Activated naive CD4-positive, alpha-beta T cell treated with anti-CD3 and anti-CD28 coated beads for 36 hours (primary cell): ENCODE data around the gene HNRNPR. TPM values are rescaled to one million over a fixed set of nuclear protein-coding genes. Genes with fewer than 3 reads are reported as not detected.
A peak's percentile ranks its signal among the peaks of the same experiment; 100 is the strongest.
"Not testable (repeated sequence)": the region's sequence is repeated elsewhere in the genome, so short reads cannot be mapped to it uniquely, and the experiment has no call there.

Source experiments
- CTCF ChIA-PET: fragments of 350-600 bp; sonication (Branson Sonifier 250); formaldehyde crosslinking; loops from one replicate; lab custom pipeline; 2021; ENCODE audit warnings: antibody characterized with exemption; lab: Charles Lee
- DNase-seq: peaks from one replicate; pipeline ENCODE4 v3.0.0-alpha.2; 2020
- H3K27ac Mint-ChIP-seq: one replicate; pipeline ENCODE4 v1.8.0; 2021; ENCODE audit warnings: mild to moderate bottlenecking, mixed read lengths
- H3K27me3 Mint-ChIP-seq: one replicate; pipeline ENCODE4 v1.8.0; 2021; ENCODE audit warnings: low read depth, mixed read lengths
- H3K36me3 Mint-ChIP-seq: one replicate; pipeline ENCODE4 v1.8.0; 2021; ENCODE audit warnings: low read depth, mixed read lengths
- H3K4me1 Mint-ChIP-seq: one replicate; pipeline ENCODE4 v1.8.0; 2021; ENCODE audit warnings: low read depth, mixed read lengths
- H3K4me3 Mint-ChIP-seq: one replicate; pipeline ENCODE4 v1.8.0; 2021; ENCODE audit warnings: mild to moderate bottlenecking, moderate library complexity, mixed read lengths
- H3K9me3 Mint-ChIP-seq: one replicate; pipeline ENCODE4 v1.8.0; 2021; ENCODE audit warnings: mixed read lengths
- intact Hi-C: fragments of 100-400 bp; cut with micrococcal nuclease; formaldehyde crosslinking; loops from one replicate; pipeline ENCODE4 v1.15.1; 2023
- total RNA-seq, 2 experiments: library from RNA; stranded (reverse); gene quantifications; one replicate each; pipeline ENCODE4 v1.2.3, GENCODE V29; 2021

HNRNPR gene
- total RNA-seq, 2 experiments from 2014 or later: 203 to 208 TPM

GRCh38 chr1:23343221-23344110 lies 618 bp downstream of the HNRNPR start:
- Mint-ChIP-seq H3K27ac (peak overlapping the region; percentile 93), H3K36me3 (peaks cover 24% of the 10 kb centered on the region), H3K4me1 (peaks cover 38% of the 10 kb centered on the region), H3K4me3 (peak overlapping the region; percentile 83), H3K9me3 (no peaks in the 10 kb centered on the region), H3K27me3 (no peaks in the 10 kb centered on the region)
- CTCF ChIA-PET: interaction anchor here (0.7 to 1.1 kb wide), 2 partner anchors 22 to 25 kb away, joined by 3 to 5 read pairs; no protein-coding TSS in a partner anchor
- DNase-seq: peak; percentile 61
- intact Hi-C loops: loop anchor here (1.0 to 5.0 kb wide), 7 partner anchors 25 to 616 kb away; partner anchors contain the start of genes E2F2, PNRC2 and RPL11

DNA sequence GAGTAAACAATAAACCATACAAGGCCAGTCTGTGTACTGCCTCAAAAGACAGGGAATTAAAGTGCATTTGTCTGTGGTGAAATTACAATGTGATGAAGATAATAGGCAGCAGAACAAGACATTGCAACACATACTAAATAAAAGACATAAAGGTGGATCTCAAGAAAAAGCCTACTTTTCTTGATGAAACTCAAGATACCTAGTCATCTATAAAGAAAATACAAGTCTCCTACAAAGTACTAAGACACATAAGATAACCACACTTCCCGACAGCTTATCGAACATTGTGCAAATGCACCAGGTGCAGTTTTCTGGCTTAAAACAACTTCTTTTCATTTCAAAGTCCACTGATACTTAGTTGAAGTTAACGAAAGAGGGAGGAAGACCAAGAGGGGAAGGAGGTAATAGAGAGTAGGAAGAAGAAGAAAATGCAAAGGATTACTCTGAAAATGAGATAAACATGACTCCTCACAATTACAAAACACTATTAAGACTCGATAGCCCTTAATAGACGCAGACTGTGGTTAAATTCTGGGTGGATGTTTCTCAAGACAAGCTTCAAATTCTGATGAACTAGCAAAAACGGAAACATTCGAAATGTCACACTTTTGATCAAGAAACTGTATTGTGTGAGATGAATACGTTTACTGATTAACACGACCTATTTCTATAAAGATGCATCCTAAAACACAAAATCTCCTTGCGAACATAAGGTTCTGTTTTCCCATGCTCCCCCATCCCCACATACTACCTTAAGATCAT lies 2.0 kb downstream of the HNRNPR start:
- CTCF ChIA-PET: interaction anchor here (0.6 to 3.0 kb wide), 2 partner anchors 61 to 159 kb away, joined by 3 to 10 read pairs; no protein-coding TSS in a partner anchor
- intact Hi-C loops: loop anchor here (2.0 to 5.0 kb wide), 2 partner anchors 81 to 240 kb away; no protein-coding TSS in a partner anchor
- Mint-ChIP-seq H3K27me3 (no peaks in the 10 kb centered on the region), H3K27ac (peak overlapping the region; percentile 51), H3K4me3 (peak overlapping the region; percentile 83), H3K9me3 (no peaks in the 10 kb centered on the region), H3K36me3 (peaks cover 36% of the 10 kb centered on the region), H3K4me1 (peaks cover 46% of the 10 kb centered on the region)
- DNase-seq: no peak

DNA sequence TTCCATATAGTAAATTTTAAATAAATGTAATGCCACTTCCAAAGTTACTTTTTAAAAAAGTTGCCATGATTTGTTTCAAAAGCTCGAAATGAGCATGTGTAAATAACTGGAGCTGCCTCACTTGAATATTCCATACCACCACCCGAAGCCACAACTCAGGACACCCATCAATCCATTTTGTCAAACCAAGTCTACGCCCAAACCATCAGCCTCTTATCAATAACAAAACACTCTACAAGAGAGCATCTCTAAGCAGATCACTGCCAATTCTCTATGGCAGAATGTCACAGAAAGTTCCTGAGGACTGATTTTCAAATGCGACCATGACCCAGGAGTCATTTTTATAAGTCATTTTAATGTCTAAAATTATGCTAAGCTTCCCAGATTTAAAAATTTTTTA lies 4.5 kb downstream of the HNRNPR start:
- Mint-ChIP-seq H3K9me3 (no peaks in the 10 kb centered on the region), H3K27me3 (no peaks in the 10 kb centered on the region), H3K4me1 (peaks cover 48% of the 10 kb centered on the region), H3K36me3 (peaks cover 47% of the 10 kb centered on the region), H3K27ac (no peak overlapping the region), H3K4me3 (no peak overlapping the region)
- DNase-seq: no peak
- intact Hi-C loops: loop anchor here (5.0 kb wide), 1 partner anchor 237 kb away; no protein-coding TSS in a partner anchor
- CTCF ChIA-PET: interaction anchor here (0.6 to 3.0 kb wide), 3 partner anchors 30 to 64 kb away, joined by 3 to 10 read pairs (median 5); partner anchors contain the start of gene ZNF436

DNA sequence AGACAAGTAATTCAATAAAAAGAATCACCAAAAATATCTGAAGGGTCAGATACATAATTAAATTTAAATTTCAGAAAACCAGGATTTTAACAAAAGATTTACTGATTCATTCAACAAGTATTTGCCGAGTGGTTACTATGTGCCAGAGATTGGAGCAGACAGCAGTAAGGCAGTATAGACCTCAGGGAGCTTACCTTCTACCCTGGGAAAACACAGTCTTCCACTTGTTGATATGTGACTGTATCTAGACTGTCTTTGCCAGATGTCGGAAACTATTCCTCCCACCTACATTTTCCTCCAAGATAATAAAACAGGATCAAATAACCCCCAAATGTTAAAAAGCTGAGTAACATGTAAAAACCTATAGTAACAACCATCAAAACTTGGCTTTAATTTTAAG lies 6.2 kb downstream of the HNRNPR start:
- intact Hi-C loops: no loop called here
- Mint-ChIP-seq H3K36me3 (peaks cover 56% of the 10 kb centered on the region), H3K27ac (no peak overlapping the region), H3K4me1 (peaks cover 52% of the 10 kb centered on the region), H3K27me3 (no peaks in the 10 kb centered on the region), H3K9me3 (no peaks in the 10 kb centered on the region), H3K4me3 (no peak overlapping the region)
- no peak for DNase-seq
- CTCF ChIA-PET: interaction anchor here (1.2 kb wide), 1 partner anchor 24 kb away, joined by 4 read pairs; no protein-coding TSS in a partner anchor

DNA sequence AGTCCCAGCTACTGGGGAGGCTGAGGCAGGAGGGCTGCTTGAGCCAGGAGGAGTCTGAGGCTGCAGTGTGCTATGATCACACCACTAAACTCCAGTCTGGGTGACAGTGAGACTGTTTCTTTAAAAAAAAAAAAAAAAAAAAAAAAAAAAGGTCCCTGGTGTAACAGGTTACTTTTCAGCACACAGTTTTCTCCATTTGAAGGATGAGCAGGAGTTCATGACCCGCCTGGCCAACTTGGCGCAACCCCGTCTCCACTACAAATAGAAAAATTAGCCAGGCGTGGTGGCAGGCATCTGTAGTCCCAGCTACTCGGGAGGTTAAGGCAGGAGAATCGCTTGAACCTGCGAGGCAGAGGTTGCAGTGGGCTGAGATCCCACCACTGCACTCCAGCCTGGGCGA lies 12.4 kb downstream of the HNRNPR start:
- H3K27ac Mint-ChIP-seq: no peak overlapping the region
- H3K36me3 Mint-ChIP-seq: peaks cover 61% of the 10 kb centered on the region
- CTCF ChIA-PET: no interaction called here
- H3K4me3 Mint-ChIP-seq: no peak overlapping the region
- intact Hi-C loops: no loop called here
- no peak for DNase-seq
- no peaks in the 10 kb centered on the region for H3K9me3 Mint-ChIP-seq
- no peaks in the 10 kb centered on the region for H3K27me3 Mint-ChIP-seq
- H3K4me1 Mint-ChIP-seq: peaks cover 42% of the 10 kb centered on the region

- DNase-seq: no peak
- no peak overlapping the region for H3K27ac Mint-ChIP-seq
- peaks cover 63% of the 10 kb centered on the region for H3K36me3 Mint-ChIP-seq
- H3K4me3 Mint-ChIP-seq: no peak overlapping the region
- CTCF ChIA-PET: no interaction called here
- no peaks in the 10 kb centered on the region for H3K27me3 Mint-ChIP-seq
- peaks cover 45% of the 10 kb centered on the region for H3K4me1 Mint-ChIP-seq
- intact Hi-C loops: no loop called here
- H3K9me3 Mint-ChIP-seq: no peaks in the 10 kb centered on the region
These were observed 13.2 kb downstream of the HNRNPR start for GRCh38 chr1:23330846-23331245.

DNA sequence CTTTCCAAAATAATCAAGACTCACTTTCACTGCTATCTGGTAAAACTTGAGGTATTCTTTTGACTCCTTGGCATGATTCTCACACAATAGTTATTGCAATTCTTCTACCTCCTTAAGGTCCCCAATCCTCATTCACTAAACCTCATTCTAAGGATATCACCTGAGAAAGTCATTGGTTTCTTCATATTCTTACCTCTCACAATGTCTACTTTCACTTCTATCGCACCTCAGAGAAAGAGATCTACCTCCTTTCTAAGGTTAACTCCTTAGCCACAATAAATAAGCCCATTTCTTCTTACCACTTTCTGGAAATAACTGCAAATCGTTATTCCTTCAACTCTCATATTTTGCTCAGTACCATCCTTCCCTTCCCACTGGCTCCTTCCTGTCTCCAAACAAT lies 18.7 kb downstream of the HNRNPR start:
- H3K4me3 Mint-ChIP-seq: no peak overlapping the region
- DNase-seq: no peak
- peaks cover 55% of the 10 kb centered on the region for H3K36me3 Mint-ChIP-seq
- intact Hi-C loops: no loop called here
- H3K27me3 Mint-ChIP-seq: no peaks in the 10 kb centered on the region
- CTCF ChIA-PET: interaction anchor here (0.6 to 0.7 kb wide), 2 partner anchors 28 to 306 kb away, joined by 3 read pairs; no protein-coding TSS in a partner anchor
- H3K4me1 Mint-ChIP-seq: peaks cover 39% of the 10 kb centered on the region
- H3K27ac Mint-ChIP-seq: no peak overlapping the region
- H3K9me3 Mint-ChIP-seq: no peaks in the 10 kb centered on the region

DNA sequence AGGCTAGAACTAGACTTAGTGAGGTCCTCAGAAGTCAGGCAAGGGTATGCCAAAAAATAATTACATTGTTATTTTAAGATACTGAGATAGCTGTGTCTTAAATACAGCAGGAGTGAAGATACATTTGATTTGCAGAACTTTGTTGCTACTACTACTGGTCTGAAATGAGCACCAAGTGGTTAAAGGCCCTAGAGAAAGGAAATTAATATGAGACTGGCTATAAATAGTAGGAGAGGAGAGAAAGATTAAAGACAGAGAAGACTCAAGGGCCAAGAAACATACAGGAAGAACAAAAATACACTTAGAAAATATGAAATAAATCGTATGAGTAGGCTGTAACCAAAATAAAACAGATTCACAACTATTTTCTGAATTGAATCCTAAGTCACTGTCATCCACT lies 21.3 kb downstream of the HNRNPR start:
- DNase-seq: no peak
- Mint-ChIP-seq H3K36me3 (peaks cover 51% of the 10 kb centered on the region), H3K4me1 (peaks cover 18% of the 10 kb centered on the region), H3K27me3 (no peaks in the 10 kb centered on the region), H3K4me3 (no peak overlapping the region), H3K27ac (no peak overlapping the region), H3K9me3 (no peaks in the 10 kb centered on the region)
- intact Hi-C loops: no loop called here
- CTCF ChIA-PET: no interaction called here

DNA sequence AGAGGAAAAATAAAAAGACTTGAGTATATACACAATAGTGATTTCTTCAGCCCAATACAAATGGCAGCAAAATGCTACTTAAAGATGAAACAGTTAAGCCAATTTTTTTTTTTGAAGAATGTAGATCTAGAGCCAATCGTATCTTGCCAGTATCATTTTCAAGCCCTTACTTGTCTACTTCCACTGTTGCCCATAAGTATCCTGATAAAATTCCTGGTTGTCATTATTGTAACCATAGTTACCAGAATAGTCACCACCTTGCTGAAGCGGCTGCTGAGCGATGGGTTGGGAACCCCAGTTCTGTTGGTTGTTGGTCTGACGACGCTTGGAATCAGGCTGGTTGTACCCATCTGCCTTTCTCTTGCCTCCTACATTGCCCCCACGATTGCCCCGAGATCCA lies 33.8 kb downstream of the HNRNPR start:
- peaks cover 21% of the 10 kb centered on the region for H3K36me3 Mint-ChIP-seq
- H3K4me1 Mint-ChIP-seq, H3K9me3 Mint-ChIP-seq, intact Hi-C loops, H3K27ac Mint-ChIP-seq, H3K27me3 Mint-ChIP-seq, H3K4me3 Mint-ChIP-seq, DNase-seq: not testable (repeated sequence)
- CTCF ChIA-PET: interaction anchor here (0.7 kb wide), 1 partner anchor 1430 kb away, joined by 3 read pairs; no protein-coding TSS in a partner anchor

DNA sequence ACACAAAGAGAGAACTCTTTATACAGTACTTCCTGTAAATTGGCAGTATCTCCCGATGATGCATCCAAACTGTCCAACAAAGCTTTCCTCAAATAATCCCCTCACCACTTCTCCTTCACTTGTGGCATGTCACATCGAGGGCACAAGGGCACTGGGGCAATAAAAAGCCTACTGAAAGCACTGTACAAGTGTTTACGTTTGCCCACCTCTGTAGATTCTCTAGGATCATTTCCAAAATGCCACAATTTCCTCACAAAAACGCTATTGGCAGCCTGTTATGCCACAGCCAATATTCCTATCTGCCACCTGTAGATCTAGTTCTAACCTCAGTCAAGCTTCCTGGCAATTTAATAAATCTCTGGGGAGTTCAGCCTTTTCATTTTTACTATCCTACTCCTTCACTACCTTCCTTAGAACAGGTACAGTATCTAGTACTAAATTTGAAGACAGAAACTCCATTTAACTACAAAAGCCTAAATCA lies 39.9 kb downstream of the HNRNPR start:
- H3K27ac Mint-ChIP-seq: no peak overlapping the region
- CTCF ChIA-PET: no interaction called here
- intact Hi-C loops: no loop called here
- no peaks in the 10 kb centered on the region for H3K9me3 Mint-ChIP-seq
- no peaks in the 10 kb centered on the region for H3K27me3 Mint-ChIP-seq
- DNase-seq: no peak
- H3K36me3 Mint-ChIP-seq: peaks cover 28% of the 10 kb centered on the region
- no peaks in the 10 kb centered on the region for H3K4me1 Mint-ChIP-seq
- H3K4me3 Mint-ChIP-seq: no peak overlapping the region

GRCh38 chr1:23303524-23303923 lies 40.6 kb downstream of the HNRNPR start:
- H3K4me3 Mint-ChIP-seq: no peak overlapping the region
- H3K4me1 Mint-ChIP-seq: no peaks in the 10 kb centered on the region
- intact Hi-C loops: no loop called here
- no peak for DNase-seq
- H3K36me3 Mint-ChIP-seq: peaks cover 28% of the 10 kb centered on the region
- no peak overlapping the region for H3K27ac Mint-ChIP-seq
- CTCF ChIA-PET: no interaction called here
- no peaks in the 10 kb centered on the region for H3K9me3 Mint-ChIP-seq
- no peaks in the 10 kb centered on the region for H3K27me3 Mint-ChIP-seq

DNA sequence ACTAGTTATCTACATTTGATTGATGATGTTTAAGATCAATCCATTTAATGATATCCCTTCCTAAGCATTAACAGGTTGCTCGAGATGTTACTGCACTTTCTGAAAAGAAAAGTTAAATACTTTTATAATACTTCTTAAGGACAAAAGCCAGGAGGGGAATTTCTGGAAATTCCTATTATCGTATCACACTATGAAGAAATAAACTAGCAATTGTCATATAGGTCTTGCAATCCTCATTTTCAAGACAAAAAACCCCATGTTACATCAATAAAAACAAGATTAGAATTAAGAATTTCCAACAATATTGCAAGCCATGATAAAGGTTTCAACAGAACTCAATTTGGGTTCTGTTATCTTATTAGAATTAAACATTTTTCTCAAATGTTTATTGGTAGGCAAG lies 47.2 kb downstream of the HNRNPR start:
- H3K4me1 Mint-ChIP-seq: no peaks in the 10 kb centered on the region
- intact Hi-C loops: no loop called here
- H3K27me3 Mint-ChIP-seq: no peaks in the 10 kb centered on the region
- no peaks in the 10 kb centered on the region for H3K9me3 Mint-ChIP-seq
- peaks cover 15% of the 10 kb centered on the region for H3K36me3 Mint-ChIP-seq
- DNase-seq: no peak
- H3K27ac Mint-ChIP-seq: no peak overlapping the region
- CTCF ChIA-PET: no interaction called here
- H3K4me3 Mint-ChIP-seq: no peak overlapping the region
